Fibroblast of skin of right quadriceps (primary cell): Measurements from ENCODE around the gene DHRS11.

ENCODE experiments used
- DNase-seq: peaks from one replicate; pipeline ENCODE4 v3.0.0-alpha.2; 2013

The DHRS11 gene

GRCh38 chr17:36616061-36617029 lies 24.7 kb downstream of the DHRS11 start:
- no peak for DNase-seq

DNA sequence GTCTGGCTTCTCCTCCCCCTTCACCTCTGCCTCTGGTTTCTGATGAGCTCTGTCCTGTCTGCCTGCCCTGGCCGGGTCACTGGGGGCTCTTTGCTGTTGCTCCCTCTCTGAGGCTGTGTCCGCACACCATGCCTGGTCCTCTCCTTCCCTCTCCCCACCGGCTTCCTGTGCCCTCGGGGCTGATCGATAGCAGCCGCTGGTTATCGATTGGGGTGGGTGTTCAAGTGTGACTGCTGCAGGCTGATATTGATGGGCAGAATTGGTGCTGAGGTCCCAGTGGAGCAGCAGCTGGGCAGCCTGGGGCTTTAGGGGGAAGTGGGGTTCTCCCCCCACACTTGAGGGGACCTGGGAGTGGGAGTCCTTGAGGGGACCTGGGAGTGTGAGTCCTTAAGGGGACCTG lies 26.1 kb downstream of the DHRS11 start:
- DNase-seq: no peak

DNA sequence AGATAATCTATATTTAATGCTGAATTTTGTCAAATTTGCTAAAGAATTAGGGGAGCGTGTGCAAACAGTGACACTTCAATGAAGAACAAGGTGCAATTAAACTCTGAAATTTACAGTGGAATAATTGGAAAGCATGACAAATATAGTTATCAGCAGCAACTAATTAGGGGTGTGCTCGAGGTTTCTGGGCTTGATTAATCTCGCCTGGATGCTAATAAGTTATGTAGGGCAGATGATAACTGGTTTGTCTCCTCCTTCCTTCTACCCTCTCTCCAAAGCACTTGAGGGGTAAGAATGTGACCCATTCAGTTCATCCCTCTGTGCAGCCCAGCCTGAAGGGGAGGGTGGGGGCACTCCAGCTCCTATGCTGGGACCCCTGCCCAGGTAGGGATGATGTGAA lies 31.6 kb downstream of the DHRS11 start:
- DNase-seq: no peak

- DNase-seq: no peak
Observed at GRCh38 chr17:36625188-36625587, 33.5 kb downstream of the DHRS11 start.

DNA sequence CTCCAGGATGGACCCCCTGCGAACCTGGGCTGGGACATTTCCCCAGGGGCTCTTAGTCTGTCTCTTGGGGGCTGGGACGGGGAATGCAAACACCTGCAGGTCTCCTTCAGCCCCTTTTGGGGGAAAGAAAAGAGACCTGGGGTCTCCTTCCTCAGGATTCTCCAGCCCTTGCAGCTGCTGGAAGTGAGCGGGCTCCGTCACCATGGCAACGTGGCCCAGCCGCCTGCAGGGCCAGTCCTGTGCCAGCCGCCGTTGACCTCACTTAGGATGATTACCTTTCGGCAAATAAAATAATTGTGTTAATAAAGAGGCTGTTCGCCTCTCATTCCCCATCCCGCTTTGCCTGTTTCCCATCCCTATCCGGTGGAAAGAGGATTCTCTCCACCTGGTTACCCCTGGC lies 35.4 kb downstream of the DHRS11 start:
- DNase-seq: no peak

- no peak for DNase-seq
Observed at GRCh38 chr17:36628576-36628975, 36.9 kb downstream of the DHRS11 start.

DNA sequence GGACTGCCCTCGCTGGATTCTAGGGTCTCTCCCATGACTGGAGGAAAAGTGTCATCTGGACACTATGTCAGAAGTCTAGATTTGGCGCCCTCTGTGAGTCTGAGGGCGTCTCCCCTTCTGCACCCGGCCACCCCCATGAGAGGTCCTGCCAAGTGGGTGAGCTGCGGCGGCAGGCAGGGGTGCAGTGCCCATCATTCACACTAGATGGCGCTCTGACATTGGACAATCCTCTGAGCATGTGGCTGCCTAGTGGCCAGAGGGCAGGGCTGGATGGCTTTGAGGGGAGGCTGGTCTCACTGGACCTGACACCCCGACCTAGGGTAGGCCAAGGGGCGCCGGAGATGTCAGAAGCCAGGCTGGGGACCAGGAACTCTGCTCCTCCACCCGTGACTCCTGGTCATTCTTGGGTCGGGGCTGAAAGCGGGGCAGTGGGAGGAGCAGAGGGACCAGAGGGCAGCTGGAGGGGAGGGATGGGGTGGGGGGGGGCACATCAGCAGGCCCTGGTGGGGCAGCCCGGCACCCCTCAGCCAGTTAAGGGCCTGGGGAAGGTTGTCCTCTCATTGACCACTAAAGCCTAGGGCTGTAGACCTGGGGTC lies 37.7 kb downstream of the DHRS11 start:
- DNase-seq: peak; percentile 50

GRCh38 chr17:36629970-36630502 lies 38.4 kb downstream of the DHRS11 start:
- no peak for DNase-seq

- no peak for DNase-seq
Observed at GRCh38 chr17:36631022-36631421, 39.3 kb downstream of the DHRS11 start.

DNA sequence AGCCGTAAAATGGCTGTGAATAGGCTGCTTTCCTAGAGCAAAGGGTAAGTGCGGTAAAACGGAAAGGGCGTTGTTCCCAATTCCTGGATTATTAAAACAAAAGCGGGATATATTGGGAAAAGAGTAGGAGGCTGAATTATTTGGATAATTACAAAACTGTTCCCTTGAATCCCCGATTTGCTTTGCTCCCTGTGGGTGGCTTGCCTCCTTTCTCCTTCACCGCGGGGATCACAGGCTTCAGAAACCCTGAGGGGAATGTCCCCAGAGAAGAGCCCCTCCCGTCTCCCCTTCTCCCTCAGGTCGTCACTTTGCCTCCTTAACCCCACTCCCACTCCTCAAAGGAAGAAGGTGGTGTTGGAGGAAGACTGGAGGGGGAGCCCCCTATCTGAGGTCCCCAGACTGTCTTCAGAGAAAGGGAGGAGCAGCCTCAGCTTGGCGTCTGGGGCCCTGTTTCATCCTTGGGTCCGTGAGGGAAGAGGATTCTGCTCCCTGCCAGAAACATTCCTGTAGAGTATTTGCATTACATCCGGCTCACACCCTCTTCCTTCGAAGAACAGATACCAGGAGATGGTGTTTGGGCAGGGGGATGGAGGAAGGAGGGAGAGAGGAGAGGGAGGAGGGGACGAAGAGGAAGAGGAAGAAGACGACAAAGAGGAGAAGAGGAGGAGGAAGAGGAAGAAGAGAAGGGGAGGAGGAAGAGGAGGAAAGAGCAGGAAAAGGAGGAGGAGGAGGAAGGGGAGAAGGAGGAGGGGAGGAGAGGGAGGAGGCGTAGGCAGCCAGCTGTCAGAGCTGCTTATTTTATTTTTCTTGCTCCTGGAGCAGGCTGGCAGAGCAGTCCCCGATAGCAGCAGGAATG lies 41.5 kb downstream of the DHRS11 start:
- no peak for DNase-seq

DNA sequence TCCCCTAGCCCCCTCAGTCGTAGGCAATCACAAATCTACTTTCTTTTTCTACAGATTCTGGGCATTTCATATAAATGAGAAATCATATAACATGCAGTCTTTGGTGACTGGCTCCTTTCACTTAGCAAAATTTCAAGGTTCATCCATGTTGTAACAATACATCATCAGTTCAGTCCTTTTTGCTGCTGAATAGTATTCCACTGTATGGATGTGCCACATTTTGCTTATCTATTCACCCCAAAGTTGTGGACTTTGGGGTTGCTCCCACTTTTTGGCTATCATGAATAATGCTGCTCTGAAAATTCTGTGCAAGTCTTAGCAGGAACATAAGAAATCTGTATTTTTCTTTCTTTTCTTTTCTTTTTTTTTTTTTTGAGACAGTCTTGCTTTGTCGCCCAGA lies 48.7 kb downstream of the DHRS11 start:
- no peak for DNase-seq

GRCh38 chr17:36640836-36641235 lies 49.2 kb downstream of the DHRS11 start:
- DNase-seq: no peak

DNA sequence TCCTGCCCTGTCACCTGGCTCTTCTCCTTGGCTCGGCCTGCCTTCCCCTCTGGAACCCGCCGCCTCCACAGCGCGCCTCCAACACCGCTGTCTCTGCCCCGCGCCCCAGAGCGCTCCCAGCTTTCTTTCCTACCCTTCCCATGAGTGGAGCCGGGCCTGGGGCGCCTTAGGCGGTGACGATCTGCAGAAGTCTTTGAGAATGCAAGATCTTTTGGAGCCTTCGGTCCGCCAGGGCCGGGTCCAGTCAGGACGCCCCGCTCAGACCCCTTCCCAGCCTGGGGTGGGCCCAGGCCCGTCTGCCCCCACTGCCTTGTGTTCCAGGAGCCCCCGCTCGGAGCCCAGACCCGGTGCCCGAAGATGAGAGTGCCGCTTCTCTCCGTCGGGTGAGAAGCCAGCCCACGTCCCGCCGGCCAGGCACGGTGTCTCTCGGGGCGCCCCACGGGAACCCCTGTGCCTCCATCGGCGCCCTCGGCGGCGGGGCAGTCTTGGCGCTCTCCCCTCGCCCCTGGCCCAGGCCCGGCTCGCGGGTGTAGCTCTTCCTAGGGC lies 49.7 kb downstream of the DHRS11 start:
- DNase-seq: no peak

- DNase-seq: no peak
Observed at GRCh38 chr17:36641877-36642845, 50.5 kb downstream of the DHRS11 start.

DNA sequence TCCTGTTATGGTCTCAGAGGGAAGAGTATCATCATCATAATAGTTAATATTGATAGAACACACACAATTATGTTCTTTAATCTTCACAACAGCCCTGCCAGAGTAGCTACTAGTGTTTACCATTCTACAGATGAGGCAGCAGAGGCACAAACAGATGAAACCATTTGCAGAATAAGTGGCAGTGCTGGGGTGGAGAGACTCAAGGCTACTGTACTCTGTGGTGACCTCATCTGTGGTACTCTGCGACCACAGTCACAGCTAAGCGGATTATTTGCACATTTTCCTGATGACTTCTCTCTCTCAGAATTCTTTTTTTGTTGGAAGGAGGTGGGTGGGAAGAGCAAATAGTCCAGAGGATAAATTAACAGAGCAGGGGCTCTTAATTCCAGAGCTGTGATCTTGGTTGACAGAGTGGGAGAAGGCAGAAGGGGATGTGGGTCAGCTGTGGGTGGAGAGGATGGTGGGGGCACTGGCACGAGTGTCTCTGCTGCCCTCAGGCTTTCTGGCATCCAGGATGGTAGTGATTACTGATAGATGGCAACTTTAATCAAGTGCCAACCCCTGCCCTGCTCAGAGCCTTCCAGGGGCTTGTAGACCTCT lies 51.5 kb downstream of the DHRS11 start:
- no peak for DNase-seq

GRCh38 chr17:36645422-36645821 lies 53.7 kb downstream of the DHRS11 start:
- no peak for DNase-seq

- DNase-seq: no peak
Observed at GRCh38 chr17:36647636-36648035, 56.0 kb downstream of the DHRS11 start.

DNA sequence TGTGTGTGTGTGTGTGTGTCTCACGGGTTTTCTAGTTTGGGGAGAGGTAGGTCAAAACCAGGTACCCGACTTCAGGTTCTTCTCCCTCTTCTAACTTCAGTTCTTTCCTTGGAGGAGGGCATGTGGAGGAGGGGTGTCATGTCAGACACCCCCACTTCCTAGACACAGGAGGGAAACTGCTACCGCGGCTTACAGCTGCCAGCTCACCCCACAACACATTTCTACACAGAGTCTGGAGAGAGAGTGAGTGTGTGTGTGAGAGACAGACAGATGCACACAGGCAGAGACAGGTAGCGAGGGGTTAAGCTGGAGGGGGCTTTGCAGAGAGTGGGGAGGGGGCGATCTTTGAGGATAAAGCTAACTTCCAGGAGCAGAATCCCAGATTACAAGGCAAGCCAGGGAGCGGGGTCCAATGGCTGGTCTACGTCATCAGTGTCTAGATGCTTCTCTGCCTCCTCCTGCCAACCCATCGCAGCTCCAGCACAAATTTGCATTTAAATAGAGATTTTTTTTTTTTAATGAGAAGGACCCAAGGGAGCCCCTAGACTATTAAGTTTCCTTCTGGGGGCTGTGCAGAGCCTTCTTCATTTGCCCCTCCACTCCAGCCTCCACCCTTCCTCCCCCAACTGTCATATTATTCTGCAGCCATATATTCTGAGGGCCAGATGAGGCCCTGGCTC lies 58.6 kb downstream of the DHRS11 start:
- DNase-seq: no peak
